GM12801 (cell line): Measurements from ENCODE around the gene NOX3.

Source experiments
- TF ChIP-seq, protein P1 (sequence below): IDR thresholded peaks from one replicate; pipeline ENCODE4 v1.5.1; 2011; ENCODE audit warnings: control low read depth; ENCODE audit not compliant: insufficient read length; ENCODE audit errors: extremely low read depth

NOX3 gene

DNA sequence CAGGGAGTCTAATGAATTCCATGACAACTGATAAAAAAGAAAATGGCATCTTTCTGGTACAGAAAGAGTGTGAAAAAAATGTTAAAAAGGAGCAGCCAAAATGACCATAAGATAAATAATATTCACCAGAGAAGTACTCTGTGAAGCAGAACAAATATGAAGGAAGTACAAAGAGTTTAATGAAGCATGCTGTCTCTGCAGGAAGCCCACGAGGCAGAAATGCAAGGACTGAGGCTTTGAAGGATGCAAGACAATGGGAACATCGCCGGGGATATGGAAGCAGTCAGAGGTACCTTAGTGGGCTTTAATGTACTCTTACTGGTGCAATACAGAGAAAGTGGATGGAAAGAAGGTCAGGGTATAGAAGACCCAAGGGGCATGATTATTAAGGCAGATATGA lies 50.7 kb downstream of the NOX3 start:
- TF ChIP-seq, protein P1, sequence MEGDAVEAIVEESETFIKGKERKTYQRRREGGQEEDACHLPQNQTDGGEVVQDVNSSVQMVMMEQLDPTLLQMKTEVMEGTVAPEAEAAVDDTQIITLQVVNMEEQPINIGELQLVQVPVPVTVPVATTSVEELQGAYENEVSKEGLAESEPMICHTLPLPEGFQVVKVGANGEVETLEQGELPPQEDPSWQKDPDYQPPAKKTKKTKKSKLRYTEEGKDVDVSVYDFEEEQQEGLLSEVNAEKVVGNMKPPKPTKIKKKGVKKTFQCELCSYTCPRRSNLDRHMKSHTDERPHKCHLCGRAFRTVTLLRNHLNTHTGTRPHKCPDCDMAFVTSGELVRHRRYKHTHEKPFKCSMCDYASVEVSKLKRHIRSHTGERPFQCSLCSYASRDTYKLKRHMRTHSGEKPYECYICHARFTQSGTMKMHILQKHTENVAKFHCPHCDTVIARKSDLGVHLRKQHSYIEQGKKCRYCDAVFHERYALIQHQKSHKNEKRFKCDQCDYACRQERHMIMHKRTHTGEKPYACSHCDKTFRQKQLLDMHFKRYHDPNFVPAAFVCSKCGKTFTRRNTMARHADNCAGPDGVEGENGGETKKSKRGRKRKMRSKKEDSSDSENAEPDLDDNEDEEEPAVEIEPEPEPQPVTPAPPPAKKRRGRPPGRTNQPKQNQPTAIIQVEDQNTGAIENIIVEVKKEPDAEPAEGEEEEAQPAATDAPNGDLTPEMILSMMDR = no peak

DNA sequence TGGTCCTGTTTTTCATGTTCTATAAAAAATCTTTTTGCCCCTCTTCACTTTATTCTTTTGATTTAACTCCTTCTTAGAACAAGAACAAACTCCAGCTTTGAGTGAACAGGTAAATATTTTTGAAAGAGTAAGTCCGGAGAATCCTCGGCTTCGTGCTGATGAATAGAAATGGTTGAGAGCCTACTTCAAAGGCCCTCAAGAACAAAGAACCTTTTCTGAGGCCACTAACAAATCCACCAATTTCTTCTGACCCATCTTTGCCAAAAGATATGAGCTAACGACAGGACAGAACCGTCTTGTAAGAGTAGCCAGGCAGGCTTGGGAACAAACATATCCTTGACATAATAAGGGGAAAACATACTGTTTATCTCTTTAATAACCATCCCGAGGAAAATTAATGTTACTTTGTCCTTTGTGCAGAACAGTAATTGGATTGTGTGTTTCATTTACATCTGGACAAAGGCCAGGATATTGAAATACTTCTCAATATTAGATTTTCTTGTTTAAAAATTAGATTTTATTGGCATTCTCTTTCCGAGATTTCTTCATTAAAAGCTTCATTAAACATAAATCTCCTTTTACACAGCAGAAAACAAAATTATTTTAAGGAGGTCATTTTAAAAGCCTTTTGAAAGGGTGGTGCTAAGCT lies 52.9 kb downstream of the NOX3 start:
- TF ChIP-seq, protein P1 = no peak

DNA sequence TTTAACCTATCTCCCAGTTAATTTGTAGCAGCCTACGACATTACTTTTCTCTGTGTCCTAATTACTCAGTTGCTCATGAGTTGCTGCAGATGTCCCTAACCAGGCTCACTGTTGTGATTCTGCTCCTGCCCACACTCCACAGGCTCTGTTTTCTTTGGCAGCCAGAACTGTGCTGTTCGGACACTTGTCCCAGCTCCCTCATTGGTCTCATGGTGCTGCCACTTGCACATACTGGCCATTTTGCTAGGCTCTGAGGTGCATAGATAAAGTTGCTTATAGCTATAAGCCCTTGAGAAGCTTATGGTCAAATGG lies 55.0 kb downstream of the NOX3 start:
- TF ChIP-seq, protein P1 = no peak

DNA sequence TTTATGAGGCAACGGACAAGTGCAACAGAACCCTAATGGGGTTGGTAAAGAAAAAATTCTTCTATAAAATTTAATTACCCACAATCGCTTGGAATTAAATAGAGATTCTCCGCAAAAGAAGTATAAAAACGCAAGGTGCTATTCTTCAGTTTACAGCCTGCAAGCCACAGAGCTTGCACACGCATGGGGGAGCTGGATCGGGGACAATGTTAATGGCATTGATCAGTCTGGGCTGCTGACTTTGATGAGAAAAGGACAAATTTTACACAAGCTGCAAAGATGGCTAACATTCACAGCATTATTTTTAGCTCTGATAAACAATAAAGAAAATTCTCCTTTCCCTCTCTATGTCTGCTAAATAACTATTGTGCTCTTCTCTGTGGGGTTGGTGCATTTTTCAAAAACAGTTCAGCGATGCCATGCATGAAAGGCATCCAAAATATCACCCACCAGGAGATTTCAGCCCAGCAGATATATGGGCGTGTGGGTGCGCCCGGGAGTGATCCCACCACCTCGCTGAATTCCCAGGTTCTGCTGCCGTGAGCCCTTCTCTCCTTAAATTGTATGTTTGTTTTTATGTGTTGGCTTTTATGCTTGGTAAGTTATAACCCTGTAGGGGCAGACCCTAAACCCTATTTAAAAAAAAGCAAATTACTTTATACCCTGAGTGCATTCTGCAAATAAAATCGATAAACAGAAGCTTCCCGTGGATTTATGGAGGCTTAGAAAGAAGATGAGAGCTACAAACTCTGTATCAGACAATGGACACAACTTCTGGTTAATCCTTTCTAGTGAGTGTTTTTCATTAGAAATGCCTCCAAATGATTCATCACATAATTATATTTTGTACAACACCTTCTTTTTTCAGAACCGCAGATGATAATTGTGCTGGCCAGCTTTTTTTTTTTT lies 55.6 kb downstream of the NOX3 start:
- TF ChIP-seq, protein P1 = no peak

DNA sequence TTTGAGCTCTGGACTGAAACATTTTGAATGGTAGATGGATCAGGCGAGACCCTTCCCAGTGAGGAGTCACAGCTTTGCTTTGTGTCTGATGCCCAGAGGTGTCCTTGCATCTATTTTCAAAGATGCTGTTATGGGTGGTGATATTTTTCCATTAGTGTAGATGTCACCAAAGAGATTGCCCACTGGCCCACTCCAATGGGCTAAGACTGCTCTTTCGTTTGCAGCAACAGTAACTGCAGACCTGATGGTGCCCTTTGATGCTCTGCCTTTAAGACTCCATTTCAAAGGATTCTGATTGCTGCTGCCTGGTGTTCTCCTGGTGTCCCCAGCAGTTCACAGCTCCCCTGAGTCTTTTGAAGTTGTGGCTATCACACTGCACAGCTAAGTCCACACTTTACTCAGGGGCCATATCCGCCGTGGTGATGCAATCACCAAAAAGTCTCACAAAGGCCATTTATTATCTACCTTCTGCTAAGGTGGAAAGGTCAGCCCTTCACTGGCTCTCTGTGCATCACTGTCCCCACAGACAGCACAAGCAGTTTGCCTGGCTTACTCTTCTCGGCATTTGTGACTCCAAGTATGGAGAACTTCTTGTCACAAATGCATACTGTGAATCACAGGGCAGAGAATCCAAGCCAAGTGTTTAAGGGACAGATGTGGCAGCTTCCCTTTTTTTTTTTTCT lies 56.4 kb downstream of the NOX3 start:
- TF ChIP-seq, protein P1 = no peak

DNA sequence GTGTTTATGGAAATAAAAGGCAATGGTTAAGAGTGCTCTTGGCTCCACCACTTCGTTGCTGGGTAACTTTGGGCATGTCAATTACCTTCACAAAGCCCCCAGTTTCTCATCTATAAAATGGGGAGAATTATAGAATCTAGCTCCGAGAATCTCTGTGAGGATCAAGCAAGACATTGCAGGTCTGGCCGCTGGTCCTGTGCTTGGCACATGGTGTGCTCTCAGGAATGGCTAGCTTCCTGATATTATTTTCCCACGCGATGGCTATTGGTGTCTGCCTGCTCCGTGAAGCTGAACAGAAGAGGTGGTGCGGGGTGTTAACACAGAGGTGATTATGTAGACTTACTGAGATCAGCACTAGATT lies 57.0 kb downstream of the NOX3 start:
- TF ChIP-seq, protein P1 = no peak

DNA sequence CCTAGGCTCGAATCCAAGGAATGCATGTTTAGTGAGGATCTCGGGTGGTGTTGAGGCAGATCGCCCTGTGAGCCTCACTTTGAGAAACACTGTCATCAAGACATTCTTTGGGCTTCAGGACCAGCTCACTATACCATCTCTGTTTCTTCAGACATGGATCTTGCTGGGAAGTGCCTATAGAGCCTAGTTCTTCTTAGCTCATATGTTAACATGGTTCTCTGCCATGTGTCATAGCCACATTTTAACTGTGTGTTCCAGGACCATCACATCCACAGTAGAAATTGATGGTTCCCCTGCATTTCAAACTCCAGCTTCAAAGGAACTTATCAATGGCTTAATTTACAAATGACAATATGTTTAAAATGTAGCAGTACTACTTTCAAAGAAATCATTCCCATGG lies 57.4 kb downstream of the NOX3 start:
- TF ChIP-seq, protein P1 = no peak
